B cell (primary cell): ENCODE measurements around the gene ARPC4. TPM values are rescaled to one million over a fixed set of nuclear protein-coding genes. Genes with fewer than 3 reads are reported as not detected.
A peak's percentile ranks its signal among the peaks of the same experiment; 100 is the strongest.
"Not testable (repeated sequence)": the region's sequence is repeated elsewhere in the genome, so short reads cannot be mapped to it uniquely, and the experiment has no call there.

Experiments used
- ATAC-seq: fragments of 200-7000 bp; cut with Tn5 transposase; one replicate; pipeline ENCODE4 v1.10.0; 2021; ENCODE audit warnings: low read depth, mild to moderate bottlenecking, moderate number of reproducible peaks, moderate library complexity
- CTCF ChIA-PET: fragments of 350-600 bp; sonication (Branson Sonifier 250); formaldehyde crosslinking; loops from one replicate; lab custom pipeline; 2021; ENCODE audit warnings: antibody characterized with exemption, inconsistent platforms; lab: Charles Lee
- POLR2A ChIA-PET: fragments of 350-600 bp; sonication (Branson Sonifier 250); formaldehyde crosslinking; loops from one replicate; lab custom pipeline; 2021; ENCODE audit warnings: antibody characterized with exemption; lab: Charles Lee
- DNase-seq: peaks from one replicate; pipeline ENCODE4 v3.0.0; 2013
- H2AFZ ChIP-seq: 2 replicates; pipeline ENCODE4 v1.6.1; 2012; ENCODE audit warnings: mild to moderate bottlenecking, low read depth, low read length; ENCODE audit not compliant: insufficient read depth, poor library complexity, severe bottlenecking
- H3K27ac ChIP-seq, 2 donors: 1 replicate in 1 of 2; 2 replicates in 1 of 2; pipeline ENCODE4 v1.5.1; 2012 to 2013; ENCODE audit warnings: low read length in 2 of 2, mild to moderate bottlenecking in 2 of 2, moderate library complexity in 1 of 2
- H3K27me3 ChIP-seq, 4 experiments: fragments of 200-600 bp in 1 of 4; sonication (generic) in 1 of 4; replicated peaks in 1 of 4; 1 replicate in 2 of 4; 2 replicates in 2 of 4; pipeline versions ENCODE4 v1.6.1 to v1.7.0; 2013 to 2016; ENCODE audit warnings: low read length in 3 of 4, mild to moderate bottlenecking in 2 of 4, mixed read lengths in 1 of 4, moderate library complexity in 1 of 4; ENCODE audit not compliant: insufficient read depth in 4 of 4, control insufficient read depth in 3 of 4; ENCODE audit errors: control extremely low read depth in 1 of 4
- H3K36me3 ChIP-seq, 2 experiments: replicated peaks in 1 of 2; 1 replicate in 1 of 2; 2 replicates in 1 of 2; pipeline versions ENCODE4 v1.6.1 to v1.7.1; 2013; ENCODE audit warnings: low read length in 1 of 2; ENCODE audit not compliant: insufficient read depth in 2 of 2, control insufficient read depth in 1 of 2; ENCODE audit errors: control extremely low read depth in 1 of 2, extremely low read depth in 1 of 2
- H3K4me1 ChIP-seq, 2 donors: fragments of 200-600 bp in 1 of 2; sonication (generic) in 1 of 2; 1 replicate in 1 of 2; 2 replicates in 1 of 2; pipeline versions ENCODE4 v1.5.1 to v1.6.1; 2013 to 2017; ENCODE audit warnings: low read length in 2 of 2; ENCODE audit not compliant: control insufficient read depth in 2 of 2, insufficient read depth in 2 of 2
- H3K4me2 ChIP-seq: replicated peaks from 2 replicates; pipeline ENCODE3; 2012; ENCODE audit warnings: mild to moderate bottlenecking, low read depth, low read length; ENCODE audit not compliant: poor library complexity, severe bottlenecking
- H3K4me3 ChIP-seq, 5 experiments: fragments of 200-600 bp in 1 of 5; sonication (generic) in 1 of 5; 1 replicate in 3 of 5; 2 replicates in 2 of 5; pipeline versions ENCODE4 v1.5.1 to v1.7.0; 2011 to 2016; ENCODE audit warnings: low read length in 4 of 5, mild to moderate bottlenecking in 4 of 5, low read depth in 2 of 5, control low read depth in 1 of 5, moderate library complexity in 1 of 5; ENCODE audit not compliant: insufficient read depth in 1 of 5; ENCODE audit errors: control extremely low read depth in 1 of 5, extremely low read depth in 1 of 5
- H3K79me2 ChIP-seq: fragments of 200-600 bp; sonication (generic); one replicate; pipeline ENCODE4 v1.6.0; 2016; ENCODE audit warnings: low read length; ENCODE audit not compliant: control insufficient read depth, insufficient read depth
- H3K9ac ChIP-seq: fragments of 200-600 bp; sonication (generic); 2 replicates; pipeline ENCODE4 v1.6.1; 2017; ENCODE audit warnings: mild to moderate bottlenecking, low read length, moderate library complexity
- H3K9me3 ChIP-seq, 3 donors: one replicate each; pipeline versions ENCODE4 v1.6.1 to v1.7.1; 2013; ENCODE audit warnings: low read length in 2 of 3; ENCODE audit not compliant: control insufficient read depth in 2 of 3, insufficient read depth in 1 of 3; ENCODE audit errors: control extremely low read depth in 1 of 3
- H4K20me1 ChIP-seq: 2 replicates; pipeline ENCODE4 v1.6.0; 2012; ENCODE audit warnings: mild to moderate bottlenecking, low read length; ENCODE audit not compliant: insufficient read depth, control insufficient read depth, poor library complexity, severe bottlenecking
- H3K27ac Mint-ChIP-seq: one replicate; pipeline ENCODE4 v1.8.0; 2021; ENCODE audit warnings: mixed read lengths
- H3K27me3 Mint-ChIP-seq: one replicate; pipeline ENCODE4 v1.8.0; 2021; ENCODE audit warnings: mixed read lengths
- H3K4me1 Mint-ChIP-seq: one replicate; pipeline ENCODE4 v1.8.0; 2021; ENCODE audit warnings: mixed read lengths
- H3K4me3 Mint-ChIP-seq: one replicate; pipeline ENCODE4 v1.8.0; 2021; ENCODE audit warnings: mixed read lengths
- H3K9me3 Mint-ChIP-seq: one replicate; pipeline ENCODE4 v1.8.0; 2022; ENCODE audit warnings: mixed read lengths; ENCODE audit not compliant: insufficient read depth
- EZH2 ChIP-seq: IDR thresholded peaks from 2 replicates; pipeline ENCODE4 v1.6.1; 2012; ENCODE audit warnings: borderline replicate concordance, low read depth, mild to moderate bottlenecking, moderate library complexity, low read length; ENCODE audit not compliant: insufficient read depth, poor library complexity, severe bottlenecking
- WGBS: methylation state at CpG from one replicate; pipeline ENCODE4 v1.1.5; 2013; ENCODE audit warnings: missing lambda C conversion rate; ENCODE audit not compliant: insufficient coverage; 5-methylcytosine and 5-hydroxymethylcytosine counted together
- intact Hi-C: fragments of 100-400 bp; cut with micrococcal nuclease; formaldehyde crosslinking; loops from one replicate; pipeline ENCODE4 v1.10.0; 2022
- polyA plus RNA-seq: library from polyadenylated mRNA; depleted of rRNA; stranded (reverse); fragments of >200 nt; gene quantifications from 2 replicates; pipeline ENCODE4 v1.2.3, GENCODE V29; 2012
- total RNA-seq, 2 donors: library from RNA; stranded (reverse); fragments of 120-200 nt in 1 of 2; gene quantifications; 1 replicate in 1 of 2; 2 replicates in 1 of 2; pipeline versions ENCODE4 v1.2.3 to v1.2.4, GENCODE V29; 2013 to 2022
- TF ChIP-seq, protein P1 (sequence below): fragments of 200-600 bp; IDR thresholded peaks from one replicate; pipeline ENCODE4 v1.8.0; 2022; ENCODE audit warnings: antibody characterized with exemption, mild to moderate bottlenecking

Gene ARPC4
- total and polyA plus RNA-seq, 2 donors (not counting 1 experiment from before 2014, with no cell fraction given): 110 to 174 TPM

GRCh38 chr3:9770276-9770812, 22.5 kb upstream of the ARPC4 start:
- peak overlapping the region; percentile 38 to 63 (median 39) for H3K4me3 ChIP-seq
- H3K79me2 ChIP-seq: no peaks in the 10 kb centered on the region
- TF ChIP-seq, protein P1, sequence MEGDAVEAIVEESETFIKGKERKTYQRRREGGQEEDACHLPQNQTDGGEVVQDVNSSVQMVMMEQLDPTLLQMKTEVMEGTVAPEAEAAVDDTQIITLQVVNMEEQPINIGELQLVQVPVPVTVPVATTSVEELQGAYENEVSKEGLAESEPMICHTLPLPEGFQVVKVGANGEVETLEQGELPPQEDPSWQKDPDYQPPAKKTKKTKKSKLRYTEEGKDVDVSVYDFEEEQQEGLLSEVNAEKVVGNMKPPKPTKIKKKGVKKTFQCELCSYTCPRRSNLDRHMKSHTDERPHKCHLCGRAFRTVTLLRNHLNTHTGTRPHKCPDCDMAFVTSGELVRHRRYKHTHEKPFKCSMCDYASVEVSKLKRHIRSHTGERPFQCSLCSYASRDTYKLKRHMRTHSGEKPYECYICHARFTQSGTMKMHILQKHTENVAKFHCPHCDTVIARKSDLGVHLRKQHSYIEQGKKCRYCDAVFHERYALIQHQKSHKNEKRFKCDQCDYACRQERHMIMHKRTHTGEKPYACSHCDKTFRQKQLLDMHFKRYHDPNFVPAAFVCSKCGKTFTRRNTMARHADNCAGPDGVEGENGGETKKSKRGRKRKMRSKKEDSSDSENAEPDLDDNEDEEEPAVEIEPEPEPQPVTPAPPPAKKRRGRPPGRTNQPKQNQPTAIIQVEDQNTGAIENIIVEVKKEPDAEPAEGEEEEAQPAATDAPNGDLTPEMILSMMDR: no peak
- TF ChIP-seq EZH2: no peak
- peak overlapping the region; percentile 67 for H3K4me3 Mint-ChIP-seq
- peaks cover 0 to 2% of the 10 kb centered on the region in 2 experiments for H3K36me3 ChIP-seq
- H3K27me3 Mint-ChIP-seq: peaks cover 5% of the 10 kb centered on the region
- H4K20me1 ChIP-seq: no peaks in the 10 kb centered on the region
- H3K27ac Mint-ChIP-seq: no peak overlapping the region
- POLR2A ChIA-PET: interaction anchor here (1.2 to 1.7 kb wide), 2 partner anchors 19 to 22 kb away, joined by 3 to 7 read pairs; partner anchors contain the start of gene TADA3
- intact Hi-C loops: no loop called here
- peak overlapping the region; percentile 65 for H3K9ac ChIP-seq
- peaks cover 0 to 12% (median 2%) of the 10 kb centered on the region in 4 experiments for H3K27me3 ChIP-seq
- no peaks in the 10 kb centered on the region for H3K9me3 ChIP-seq
- no peak overlapping the region for H3K27ac ChIP-seq
- ATAC-seq: no peak
- peaks cover 21% of the 10 kb centered on the region for H3K4me1 Mint-ChIP-seq
- CTCF ChIA-PET: interaction anchor here (0.6 to 1.1 kb wide), 2 partner anchors 12 to 471 kb away, joined by 3 to 4 read pairs; no protein-coding TSS in a partner anchor
- peaks cover 17 to 18% of the 10 kb centered on the region in 2 donors for H3K4me1 ChIP-seq
- peak overlapping the region; percentile 69 for H2AFZ ChIP-seq
- peak overlapping the region; percentile 91 for H3K4me2 ChIP-seq
- no peaks in the 10 kb centered on the region for H3K9me3 Mint-ChIP-seq
- DNase-seq: no peak
- WGBS: 30% methylated on average over 13 of the region's 15 CpGs

DNA sequence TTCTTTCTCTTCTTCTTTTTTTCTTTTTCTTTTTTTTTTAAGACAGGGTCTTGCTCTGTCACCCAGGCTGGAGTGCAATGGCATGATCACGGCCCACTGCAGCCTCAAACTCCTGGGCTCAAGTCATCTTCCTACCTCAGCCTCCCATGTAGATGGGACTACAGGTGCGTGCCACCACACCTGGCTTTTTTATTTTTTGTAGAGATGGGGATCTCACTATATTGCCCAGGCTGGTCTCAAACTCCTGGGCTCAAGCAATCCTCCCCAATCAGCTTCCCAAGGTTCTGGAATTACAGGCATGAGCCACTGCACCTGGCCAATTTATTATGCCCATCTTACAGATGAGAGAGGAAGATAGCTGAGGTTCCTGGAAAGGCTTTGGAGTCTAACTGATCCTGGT, 21.9 kb upstream of the ARPC4 start:
- H3K36me3 ChIP-seq, H4K20me1 ChIP-seq, ATAC-seq, H3K79me2 ChIP-seq, H3K27me3 Mint-ChIP-seq, intact Hi-C loops, H3K4me2 ChIP-seq, H3K4me3 ChIP-seq, H3K9me3 ChIP-seq, H3K9ac ChIP-seq, DNase-seq, H3K27ac ChIP-seq, H3K9me3 Mint-ChIP-seq, H3K27ac Mint-ChIP-seq, H2AFZ ChIP-seq: not testable (repeated sequence)
- peak overlapping the region; percentile 67 for H3K4me3 Mint-ChIP-seq
- peaks cover 22% of the 10 kb centered on the region for H3K4me1 Mint-ChIP-seq
- Histone ChIP-seq H3K27me3 (peaks cover 0 to 12% (median 2%) of the 10 kb centered on the region in 4 experiments), H3K4me1 (peaks cover 17 to 18% of the 10 kb centered on the region in 2 donors)
- ChIA-PET POLR2A (interaction anchor here (1.2 kb wide), 1 partner anchor 21 kb away, joined by 3 read pairs; the partner anchor contains the start of gene TADA3), CTCF (interaction anchor here (0.6 to 1.1 kb wide), 3 partner anchors 11 to 470 kb away, joined by 3 to 6 read pairs (median 4); no protein-coding TSS in a partner anchor)
- no CpG with 5 or more reads among the region's 2 CpGs for WGBS
